DMS 273 treated with DMSO at 0.1 percent for 48 hours (cell line): ENCODE measurements around the gene EYS.
"Not testable (repeated sequence)": the region's sequence is repeated elsewhere in the genome, so short reads cannot be mapped to it uniquely, and the experiment has no call there.

Experiments used
- DNase-seq: peaks from one replicate; lab custom pipeline; 2025; lab: John Stamatoyannopoulos, UW

The EYS gene

DNA sequence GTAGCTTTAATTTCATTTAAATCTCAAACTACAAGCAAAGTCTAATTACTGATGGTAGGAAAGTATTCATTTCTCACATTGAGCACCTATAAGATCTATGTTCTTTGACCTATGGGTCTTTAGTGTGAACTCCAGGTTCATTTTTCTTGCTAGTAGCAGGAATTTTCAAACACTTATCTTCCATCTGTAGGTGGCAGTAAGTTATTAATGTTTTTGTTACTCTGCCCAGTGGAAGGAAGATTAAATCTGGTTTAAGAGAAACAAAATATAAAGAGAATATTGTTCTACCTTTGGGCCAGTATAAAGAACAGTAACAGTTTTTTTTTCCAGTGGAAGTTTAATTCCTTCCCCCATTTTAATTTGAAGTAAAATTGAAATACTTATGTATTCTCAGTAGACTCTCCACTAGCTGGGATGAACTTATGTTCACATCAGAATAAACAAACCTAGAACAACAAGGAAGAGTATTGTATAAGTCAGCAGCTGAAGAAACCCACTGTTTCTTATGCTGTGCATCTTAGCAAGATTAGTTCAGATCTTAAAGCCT lies 1743.2 kb downstream of the EYS start:
- no peak for DNase-seq

DNA sequence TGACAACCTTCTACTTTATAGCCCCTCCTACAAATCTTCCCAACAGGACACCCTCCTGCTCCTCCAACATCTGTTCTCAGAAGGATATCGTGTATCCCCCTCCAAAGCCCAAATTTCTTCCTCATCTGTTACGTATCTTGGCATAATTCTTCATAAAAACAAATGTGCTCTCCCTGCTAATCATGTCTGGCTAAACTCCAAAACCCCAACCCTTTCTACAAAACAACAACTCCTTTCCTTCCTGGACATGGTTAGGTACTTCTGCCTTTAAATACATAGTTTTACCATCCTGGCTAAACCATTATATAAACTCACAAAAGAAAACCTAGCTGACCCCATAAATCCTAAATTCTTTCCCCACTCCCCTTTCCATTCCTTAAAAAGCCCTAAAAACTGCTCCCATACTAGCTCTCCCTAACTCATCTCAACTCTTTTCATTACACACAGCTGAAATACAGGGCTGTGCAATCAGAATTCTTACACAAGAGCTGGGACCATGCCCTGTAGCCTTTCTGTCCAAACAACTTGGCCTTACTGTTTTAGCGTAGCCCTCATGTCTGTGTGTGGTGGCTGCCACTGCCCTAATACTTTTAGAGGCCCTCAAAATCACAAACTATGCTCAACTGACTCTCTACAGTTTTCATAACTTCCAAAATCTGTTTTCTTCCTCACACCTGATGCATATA lies 1753.5 kb downstream of the EYS start:
- not testable (repeated sequence) for DNase-seq

DNA sequence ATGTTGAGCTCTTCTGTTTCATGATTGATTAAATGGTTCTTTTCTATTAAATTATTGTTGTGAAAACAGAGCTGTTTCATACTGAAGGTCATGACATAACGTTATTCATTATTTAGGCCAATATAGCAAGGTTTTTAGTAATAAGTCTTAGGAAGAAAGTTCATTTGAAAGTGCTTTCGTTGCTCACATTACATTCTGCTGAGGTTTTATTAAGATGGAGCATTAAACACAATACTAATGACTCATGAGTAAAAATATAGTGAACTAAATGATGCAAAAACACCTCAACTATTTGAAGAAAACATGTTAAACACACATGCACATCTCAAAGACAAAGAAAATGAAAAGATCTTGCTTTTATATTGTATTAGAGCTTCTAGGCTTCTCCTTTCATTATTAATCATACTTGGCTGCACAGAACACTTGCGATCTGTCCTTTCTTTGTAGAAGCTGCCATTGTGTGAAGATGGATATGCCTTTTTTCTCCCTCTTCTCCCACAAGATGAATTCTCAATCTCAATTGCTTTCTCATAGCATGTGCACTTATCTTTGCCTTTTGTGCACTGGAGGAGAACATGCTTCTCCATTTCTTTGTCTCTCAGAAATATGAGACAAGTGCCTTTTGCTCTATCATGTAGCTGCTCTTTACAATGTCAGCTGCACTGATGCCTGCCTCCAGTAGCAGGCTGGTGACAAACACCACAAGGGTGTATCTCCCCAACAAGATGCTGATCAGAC lies 1759.1 kb downstream of the EYS start:
- no peak for DNase-seq

DNA sequence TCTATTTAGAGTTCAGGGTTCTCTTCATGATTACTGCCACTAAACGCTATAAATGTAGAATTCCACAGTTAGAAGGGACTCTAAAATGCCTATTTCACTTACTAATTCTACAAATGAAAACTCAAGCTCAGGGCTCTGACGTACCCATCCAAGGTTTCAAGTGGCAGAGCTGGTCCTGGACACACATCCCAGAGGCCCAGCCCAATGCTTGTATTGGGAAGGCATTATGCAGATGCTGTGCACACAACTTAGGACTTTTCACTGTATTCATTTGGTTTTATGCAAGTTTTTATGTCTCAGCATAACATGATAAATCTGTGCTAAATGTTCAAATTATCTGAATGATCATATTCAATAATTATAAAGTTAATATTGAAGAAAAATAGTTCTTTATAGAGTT lies 1761.0 kb downstream of the EYS start:
- no peak for DNase-seq

DNA sequence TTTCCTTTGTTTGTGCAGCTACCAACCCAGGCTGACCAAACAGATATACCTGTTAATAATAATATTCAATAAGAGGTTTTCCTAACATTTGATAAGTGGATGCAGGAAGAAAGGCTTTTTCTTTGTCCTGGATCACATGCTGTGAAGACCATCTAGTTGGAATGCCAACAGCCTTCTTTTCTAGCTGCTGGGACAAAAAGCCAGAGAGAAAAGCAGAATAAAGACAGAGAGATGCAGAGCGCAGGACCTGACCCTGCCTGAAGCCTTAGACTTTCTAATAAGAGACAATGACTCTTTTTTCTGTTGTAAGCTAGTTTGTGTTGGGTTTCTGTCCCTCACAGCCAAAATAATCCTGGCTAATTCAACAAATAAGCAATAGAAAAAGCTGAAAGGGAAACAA lies 1763.2 kb downstream of the EYS start:
- no peak for DNase-seq

DNA sequence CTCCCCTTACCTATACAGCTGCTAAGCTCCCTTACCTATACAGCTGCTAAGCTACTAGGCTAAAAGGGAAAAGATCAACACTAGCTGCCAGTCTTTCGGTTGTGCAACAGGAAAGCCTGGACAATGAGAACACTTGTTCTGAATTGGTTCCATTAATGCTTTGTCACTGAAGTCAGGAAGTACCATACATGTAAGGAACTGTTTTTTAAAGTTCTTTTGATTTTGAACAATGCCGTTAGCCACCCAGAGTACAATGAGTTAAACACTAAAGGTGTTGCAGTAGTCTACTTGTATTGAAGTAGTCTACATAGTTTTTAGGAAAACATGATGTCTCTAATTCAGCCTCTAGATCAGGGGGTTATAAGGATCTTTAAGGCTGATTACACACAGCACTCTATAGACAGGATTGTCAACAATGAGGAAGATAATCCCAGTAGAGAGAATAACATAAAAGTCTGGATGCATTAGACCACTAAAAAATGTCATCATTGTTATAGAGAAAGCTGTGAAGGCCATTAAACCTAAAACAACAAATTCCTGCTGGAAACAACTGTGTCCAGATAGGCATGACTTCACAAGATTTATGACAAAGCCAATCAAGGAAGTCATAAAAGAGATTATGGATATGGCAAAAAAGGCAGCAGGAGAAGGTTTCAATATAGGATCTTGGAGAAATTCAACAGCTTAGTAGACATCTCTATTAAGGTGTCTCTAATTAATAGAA lies 1765.1 kb downstream of the EYS start:
- DNase-seq: no peak

DNA sequence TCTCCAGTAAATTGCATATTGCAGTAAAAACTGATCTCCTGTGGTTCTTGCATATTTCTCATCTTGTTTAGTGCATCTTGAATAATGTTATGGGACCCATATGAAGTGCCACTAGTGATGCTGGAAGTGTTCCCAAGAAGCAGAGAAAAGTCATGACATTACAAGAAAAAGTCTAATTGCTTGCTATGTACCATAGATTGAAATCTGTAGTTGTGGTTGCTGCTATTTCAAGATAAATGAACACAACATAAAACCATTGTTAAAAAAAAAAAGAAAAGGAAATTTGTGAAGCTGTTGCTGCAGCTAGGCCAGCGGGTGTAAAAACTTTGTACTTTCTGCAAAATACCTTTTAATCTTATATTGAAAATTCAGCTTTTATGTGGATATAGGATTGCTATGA lies 1767.0 kb downstream of the EYS start:
- DNase-seq: no peak

DNA sequence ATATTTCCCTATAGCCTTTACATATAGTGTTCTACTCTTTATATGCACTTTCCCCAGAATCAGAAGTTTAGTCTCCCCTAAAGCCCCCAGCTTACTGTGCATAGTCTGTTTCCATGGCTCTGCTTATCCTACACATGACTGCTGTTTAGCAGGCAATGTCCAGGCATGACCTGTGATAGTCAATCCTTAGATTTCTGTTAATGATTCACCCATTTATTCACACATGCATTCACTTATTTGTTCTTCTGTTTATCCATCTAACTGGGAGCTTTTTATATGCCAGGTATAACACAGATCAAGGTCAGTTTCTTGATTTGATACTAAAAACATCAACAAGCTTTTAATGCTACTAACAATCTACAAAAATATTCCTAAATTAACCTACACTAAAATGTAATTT lies 1770.6 kb downstream of the EYS start:
- DNase-seq: no peak

DNA sequence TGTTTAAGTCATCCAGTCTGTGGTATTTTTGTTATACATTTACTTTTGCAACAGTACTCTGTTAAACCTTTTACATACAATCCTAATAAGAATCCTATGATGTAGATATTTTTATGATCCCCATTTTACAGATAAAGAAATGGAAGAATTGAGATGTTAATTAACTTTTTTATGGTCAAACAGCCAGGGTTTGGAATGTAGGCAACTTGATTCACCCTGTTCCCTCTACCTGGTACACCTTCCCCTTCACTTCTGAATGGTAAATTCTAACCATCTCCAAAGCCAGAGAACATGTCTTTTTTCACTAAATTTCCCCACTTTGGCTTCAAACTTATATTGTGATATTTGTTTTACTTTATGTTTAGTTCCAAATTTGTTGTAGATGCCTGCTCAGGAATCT lies 1771.3 kb downstream of the EYS start:
- no peak for DNase-seq

DNA sequence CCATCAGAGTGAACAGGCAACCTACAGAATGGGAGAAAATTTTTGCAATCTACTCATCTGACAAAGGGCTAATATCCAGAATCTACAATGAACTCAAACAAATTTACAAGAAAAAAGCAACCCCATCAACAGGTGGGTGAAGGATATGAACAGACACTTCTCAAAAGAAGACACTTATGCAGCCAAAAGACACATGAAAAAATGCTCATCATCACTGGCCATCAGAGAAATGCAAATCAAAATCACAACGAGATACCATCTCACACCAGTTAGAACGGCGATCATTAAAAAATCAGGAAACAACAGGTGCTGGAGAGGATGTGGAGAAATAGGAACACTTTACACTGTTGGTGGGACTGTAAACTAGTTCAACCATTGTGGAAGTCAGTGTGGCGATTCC lies 1773.1 kb downstream of the EYS start:
- DNase-seq: not testable (repeated sequence)

DNA sequence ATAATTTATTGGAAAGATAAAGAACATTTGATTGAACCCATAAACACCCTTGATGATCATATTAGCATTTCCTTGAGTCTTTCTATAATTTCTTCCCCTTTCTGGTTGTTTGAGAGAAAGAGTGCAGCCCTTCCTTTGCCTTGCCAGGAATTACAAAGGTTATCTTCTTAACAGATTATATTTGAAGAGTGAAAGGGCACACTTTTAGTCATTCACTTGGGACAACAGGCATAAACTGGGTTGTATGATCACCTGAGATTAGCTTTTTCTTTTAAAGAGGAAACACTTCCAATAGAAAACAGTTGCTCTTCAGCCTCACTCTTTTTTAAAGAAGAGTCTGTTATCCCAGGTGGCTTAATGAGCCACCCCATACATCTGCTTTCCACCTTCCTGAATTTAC lies 1776.2 kb downstream of the EYS start:
- no peak for DNase-seq

DNA sequence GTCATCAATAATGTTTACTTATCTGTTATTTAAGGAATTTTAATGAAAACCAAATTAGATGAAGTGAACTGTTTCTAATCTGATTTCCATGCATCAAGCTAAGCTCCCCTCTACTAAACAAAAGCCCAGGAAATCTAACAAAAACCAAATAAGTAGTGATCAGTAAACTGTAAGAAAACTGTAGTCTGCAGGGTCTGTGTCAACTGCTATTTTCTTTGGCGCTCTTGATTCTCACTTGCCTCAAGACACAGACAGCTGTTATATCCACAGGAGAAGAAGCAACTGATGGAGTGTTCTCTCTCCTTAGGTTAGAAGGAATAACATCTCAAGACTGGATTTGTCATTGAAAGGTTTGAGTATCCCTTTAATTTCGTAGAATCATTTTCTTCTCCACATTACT lies 1777.9 kb downstream of the EYS start:
- DNase-seq: no peak

DNA sequence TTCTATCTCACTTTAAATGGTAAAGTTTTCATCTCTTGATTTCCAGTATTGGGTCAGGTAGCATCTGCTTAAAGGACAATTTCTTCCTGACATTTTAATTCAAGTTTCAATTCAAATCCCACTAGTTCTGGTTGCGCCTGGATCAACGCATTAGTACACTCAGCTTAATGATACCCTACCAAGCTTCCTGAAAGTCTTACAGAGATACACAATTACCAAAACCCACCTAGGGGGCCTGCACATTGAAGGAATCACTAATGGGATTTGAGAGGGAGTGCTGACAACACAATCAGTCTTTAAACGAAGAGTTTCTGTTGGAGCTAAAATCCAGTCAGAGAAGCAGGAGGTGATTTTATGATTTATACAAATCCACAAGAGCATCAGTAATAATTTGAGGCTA lies 1778.4 kb downstream of the EYS start:
- no peak for DNase-seq

DNA sequence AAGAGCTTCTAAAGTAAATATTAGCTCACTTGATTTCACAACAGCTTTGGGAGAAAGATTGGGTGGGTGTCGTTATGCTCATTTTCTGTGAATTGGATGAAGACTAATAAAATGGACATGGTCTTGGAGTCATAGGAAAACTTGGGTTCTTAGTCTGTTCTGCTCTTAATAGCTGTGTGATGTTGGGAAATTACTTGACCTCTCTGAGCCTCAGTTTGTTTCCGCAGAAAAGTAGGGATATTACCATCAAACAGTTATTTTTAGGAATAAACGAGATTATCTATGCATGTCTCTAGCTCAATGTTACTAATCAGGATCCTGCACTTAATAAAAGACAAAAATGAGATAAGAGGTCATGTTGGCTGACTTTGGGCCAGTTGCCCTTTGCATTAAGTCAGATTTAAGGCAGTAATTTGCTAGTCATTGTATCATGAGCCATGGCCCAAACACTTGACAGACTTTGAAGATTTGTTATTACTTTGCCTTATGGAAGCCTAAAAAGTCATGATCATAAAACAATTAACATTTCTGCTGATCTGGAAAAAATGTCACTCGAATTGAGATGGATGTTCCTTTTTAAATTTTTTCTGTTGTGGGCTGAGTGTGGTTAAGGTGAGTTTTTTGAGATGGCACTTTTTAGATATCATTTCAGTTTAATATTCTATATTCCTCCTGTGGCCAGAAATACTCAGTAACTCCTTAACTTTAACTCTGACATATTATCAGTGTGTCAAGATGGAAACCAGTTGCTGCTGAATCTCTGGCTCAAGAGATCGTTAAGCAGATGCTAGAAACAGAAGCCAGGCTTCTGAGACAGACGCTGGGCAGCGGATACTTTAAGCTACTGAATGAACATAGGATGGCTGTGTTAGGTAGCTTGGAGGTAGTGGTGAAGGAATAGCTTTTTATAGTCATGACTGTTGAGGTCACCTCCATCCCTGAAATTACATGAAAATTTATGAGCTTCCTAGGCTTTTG lies 1779.8 kb downstream of the EYS start:
- DNase-seq: no peak

DNA sequence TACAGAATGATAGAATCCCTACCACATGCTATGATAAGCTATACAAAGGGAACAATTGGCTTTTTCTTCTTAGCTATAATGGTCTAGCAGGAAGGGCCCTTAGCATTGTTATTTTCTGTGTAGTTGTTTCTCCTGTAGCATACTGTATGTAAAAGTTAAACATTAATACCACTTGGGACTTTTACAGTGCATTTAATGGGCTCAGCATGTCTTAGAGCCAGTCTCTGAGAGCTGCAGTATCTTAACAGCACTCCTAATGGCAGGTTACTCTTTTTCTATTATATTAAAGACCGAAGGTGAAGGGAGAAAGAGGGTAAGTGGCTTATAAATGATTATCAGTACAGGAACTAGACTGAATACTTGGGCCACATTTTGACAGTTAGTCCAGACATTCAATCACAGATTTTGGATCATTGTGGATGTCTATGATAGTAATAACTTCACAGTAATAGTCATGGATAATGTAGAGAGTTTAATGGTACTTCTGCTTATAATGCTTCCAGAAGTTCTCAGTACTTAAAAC lies 1780.7 kb downstream of the EYS start:
- no peak for DNase-seq

DNA sequence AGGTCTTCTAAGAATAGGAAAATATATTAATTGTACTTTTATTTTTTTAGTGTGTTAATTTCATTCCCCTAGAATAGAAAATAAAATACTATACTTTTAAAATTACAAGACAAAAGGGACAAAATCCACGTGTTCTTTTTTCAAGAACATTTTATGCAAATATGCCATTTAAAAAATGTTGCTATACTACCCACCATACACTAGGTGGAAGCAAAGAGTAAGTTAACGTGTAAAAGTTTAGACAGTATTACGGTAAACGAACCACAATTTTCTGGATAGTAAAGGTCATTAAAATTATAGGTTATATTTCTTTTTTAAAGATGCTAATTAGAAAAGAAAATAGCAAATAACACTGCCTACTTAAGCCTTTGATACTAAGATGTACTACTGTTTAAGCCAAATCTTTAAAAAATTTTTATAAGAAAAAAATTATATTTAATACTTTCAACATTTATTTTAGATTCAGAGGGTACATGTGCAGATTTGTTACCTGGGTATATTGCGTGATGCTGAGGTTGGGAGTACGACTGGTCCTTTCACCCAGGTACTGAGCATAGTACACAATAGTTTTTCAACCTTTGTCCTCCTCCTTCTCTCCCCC lies 1783.8 kb downstream of the EYS start:
- DNase-seq: no peak

DNA sequence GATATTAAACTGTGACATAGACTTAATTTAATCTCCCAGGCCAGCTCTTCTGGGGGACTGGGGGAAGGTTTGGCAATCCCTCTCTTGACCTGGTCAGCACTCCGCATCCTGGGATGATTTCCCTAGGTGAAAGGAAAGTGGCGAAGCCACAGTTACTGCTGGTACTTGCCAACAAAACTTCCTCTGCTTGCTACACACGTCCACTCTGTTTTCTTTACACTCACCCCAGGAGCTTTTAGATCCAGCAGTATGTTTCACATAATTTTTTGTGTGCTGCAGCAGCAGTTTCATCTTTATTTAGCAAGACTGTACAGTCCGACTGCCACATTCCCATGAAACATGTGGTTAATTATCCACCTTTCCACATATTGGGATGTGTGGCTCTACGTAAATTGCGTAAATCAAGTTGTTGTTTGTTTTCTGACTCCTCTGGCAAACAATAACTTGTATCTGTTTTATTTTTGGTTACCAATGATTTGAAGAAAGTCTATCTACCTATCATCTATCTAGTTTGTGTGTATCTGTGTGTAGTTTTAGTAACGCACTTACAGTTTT lies 1787.4 kb downstream of the EYS start:
- DNase-seq: no peak

DNA sequence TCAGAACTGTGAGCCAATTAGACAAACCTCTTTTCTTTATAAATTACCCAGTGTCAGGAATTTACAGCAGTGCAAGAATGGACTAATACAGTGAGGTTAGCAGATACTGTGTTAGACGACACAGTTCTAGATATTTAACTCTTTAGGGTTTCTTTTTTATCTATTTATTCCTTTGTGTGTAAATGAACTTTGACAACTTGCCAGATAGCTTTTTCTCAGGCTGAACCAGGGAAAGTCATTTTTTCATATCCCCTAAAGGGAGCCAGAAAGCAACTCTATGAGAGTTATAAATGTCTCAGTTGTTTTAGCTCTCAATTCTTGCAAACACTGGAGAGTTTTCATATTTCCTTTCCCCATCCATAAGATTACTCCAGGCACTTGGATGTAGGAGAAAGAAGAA lies 1794.1 kb downstream of the EYS start:
- no peak for DNase-seq

DNA sequence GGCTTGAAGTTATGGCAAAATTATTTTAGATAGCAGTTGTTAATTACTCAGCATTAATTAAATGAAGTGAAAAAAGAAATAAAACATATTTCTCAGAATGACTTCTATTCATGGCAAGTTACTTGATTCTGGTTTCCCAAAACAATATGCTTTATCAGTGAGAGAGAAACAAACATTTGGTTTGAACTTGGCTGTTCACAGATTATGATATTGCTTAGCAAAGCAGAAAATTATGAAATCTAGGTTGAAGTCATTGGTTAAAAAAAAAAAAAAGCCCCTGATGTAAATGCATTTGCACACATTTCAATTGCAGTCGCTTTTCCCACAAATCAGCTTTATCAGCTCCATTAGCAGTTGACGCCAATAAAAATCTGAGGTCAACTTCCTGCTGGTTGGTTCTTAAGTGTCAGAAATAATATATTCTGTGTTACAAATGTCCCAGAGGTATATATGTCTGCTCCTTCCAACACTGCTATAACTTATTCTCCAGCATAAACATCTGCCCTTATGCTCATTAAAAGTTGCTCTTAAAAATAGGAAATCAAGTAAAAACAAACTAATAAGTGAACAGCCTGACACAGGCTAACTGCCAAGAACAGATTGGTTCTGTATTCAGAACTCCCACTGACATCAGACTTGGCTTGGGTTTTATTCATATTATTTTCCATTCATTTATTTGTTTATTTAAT lies 1796.0 kb downstream of the EYS start:
- no peak for DNase-seq

DNA sequence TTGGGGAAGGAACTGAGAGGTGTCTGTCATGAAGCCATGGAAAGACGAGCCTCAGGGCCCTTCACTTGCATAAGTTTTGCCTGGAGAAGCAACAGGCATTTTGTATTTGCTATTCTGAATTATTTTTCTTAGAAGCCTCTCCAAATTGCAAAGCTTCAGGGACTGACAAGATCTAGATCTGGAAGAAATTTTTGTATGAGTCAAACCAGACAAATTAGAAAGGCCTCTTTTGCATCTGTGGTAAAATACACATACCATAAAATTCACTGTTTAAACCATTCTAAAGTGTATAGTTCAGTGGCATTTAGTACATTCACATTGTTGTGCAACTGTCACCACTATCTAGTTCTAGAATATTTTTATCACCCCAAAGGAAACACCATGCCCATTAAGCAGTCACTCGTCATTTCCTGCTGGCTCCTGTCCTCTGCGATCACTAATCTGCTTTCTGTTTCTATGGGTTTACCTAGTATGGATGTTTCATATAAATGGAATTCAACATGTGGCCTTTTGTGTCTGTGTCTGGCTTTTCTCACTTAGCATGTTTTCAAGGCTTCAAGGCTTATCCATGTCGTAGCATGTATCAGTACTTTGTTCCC lies 1802.3 kb downstream of the EYS start:
- DNase-seq: no peak
